BLaER1 treated with 17β-estradiol and CSF1 and Interleukin-3, amounts not matched to agents 10 nM and 100 nM (cell line): ENCODE results near the gene PHF14.

Experiments
- H3K27ac ChIP-seq, 11 experiments: shearing (Covaris generic); formaldehyde crosslinking; 2 replicates each; pipeline ENCODE4 v1.8.1; 2022
- H3K27me3 ChIP-seq, 11 experiments: shearing (Covaris generic); formaldehyde crosslinking; 2 replicates each; pipeline ENCODE4 v1.8.1; 2022
- H3K36me3 ChIP-seq, 11 experiments: shearing (Covaris generic); formaldehyde crosslinking; 2 replicates each; pipeline ENCODE4 v1.8.1; 2022
- H3K4me1 ChIP-seq, 10 experiments: shearing (Covaris generic); formaldehyde crosslinking; 2 replicates each; pipeline ENCODE4 v1.8.1; 2022
- H3K4me2 ChIP-seq, 11 experiments: shearing (Covaris generic); formaldehyde crosslinking; 2 replicates each; pipeline ENCODE4 v1.8.1; 2022
- H3K4me3 ChIP-seq, 10 experiments: shearing (Covaris generic); formaldehyde crosslinking; 2 replicates each; pipeline ENCODE4 v1.8.1; 2022
- H3K9ac ChIP-seq, 11 experiments: shearing (Covaris generic); formaldehyde crosslinking; 2 replicates each; pipeline ENCODE4 v1.8.1; 2022
- H3K9me3 ChIP-seq, 11 experiments: shearing (Covaris generic); formaldehyde crosslinking; replicated peaks in 1 of 11; 2 replicates each; pipeline ENCODE4 v1.8.1; 2022
- H4K20me1 ChIP-seq, 11 experiments: shearing (Covaris generic); formaldehyde crosslinking; 2 replicates each; pipeline ENCODE4 v1.8.1; 2022
- Cebpa-rat ChIP-seq, 11 experiments: shearing (Covaris generic); IDR thresholded peaks; 2 replicates each; pipeline ENCODE4 v1.8.1; 2022

The PHF14 gene

DNA sequence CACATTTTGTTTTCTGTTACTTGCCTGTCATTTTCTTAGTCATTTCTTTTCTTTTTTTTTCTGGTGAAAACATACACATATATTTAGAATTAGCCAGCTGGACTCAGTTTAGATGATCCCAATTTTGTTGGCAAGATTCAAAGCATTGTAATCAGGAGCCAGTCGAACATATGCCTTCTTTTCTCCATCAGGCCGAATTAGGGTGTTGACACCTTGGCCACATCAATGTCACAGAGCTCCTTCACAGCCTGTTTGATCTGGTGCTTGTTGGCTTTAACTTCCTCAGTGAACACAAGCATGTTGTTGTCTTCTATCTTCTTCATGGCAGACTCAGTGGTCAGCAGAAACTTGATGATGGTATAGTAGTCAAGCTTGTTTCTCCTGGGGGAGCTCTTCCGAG lies 32.6 kb downstream of the PHF14 start:
- H3K27ac ChIP-seq = no peak overlapping the region
- H3K9me3 ChIP-seq = peaks cover 0 to 7% (median 0%) of the 10 kb centered on the region in 11 experiments; a peak in 3 of 22 replicates
- peaks cover 0 to 96% (median 26%) of the 10 kb centered on the region in 11 experiments; a peak in 13 of 22 replicates for H4K20me1 ChIP-seq
- no peaks in the 10 kb centered on the region for H3K4me1 ChIP-seq
- H3K36me3 ChIP-seq = peaks cover 20 to 94% (median 71%) of the 10 kb centered on the region in 11 experiments
- H3K27me3 ChIP-seq = no peaks in the 10 kb centered on the region
- no peak overlapping the region for H3K4me3 ChIP-seq
- H3K9ac ChIP-seq = no peak overlapping the region
- no peak overlapping the region for H3K4me2 ChIP-seq
- no peak for TF ChIP-seq Cebpa-rat (IDR thresholded peaks at IDR 0.05)

DNA sequence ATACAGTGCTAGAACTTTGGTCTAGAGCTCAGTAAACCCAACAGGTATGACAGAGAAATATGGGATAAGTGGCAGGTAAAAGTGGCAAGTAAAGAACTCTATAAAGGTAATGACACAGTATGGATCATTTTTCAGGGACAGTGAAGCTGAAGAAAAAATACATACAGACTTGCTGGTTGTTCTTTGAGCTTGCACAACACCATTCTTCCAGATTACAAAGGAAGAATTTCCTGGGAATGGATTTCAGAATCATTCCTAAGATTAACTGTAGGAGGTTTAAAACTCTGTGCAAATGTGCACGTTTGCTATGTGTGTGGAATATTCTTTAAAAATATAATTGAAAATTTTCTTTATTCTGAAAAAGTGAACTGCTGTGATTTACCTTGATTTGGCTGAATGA lies 36.0 kb downstream of the PHF14 start:
- no peak for TF ChIP-seq Cebpa-rat (IDR thresholded peaks at IDR 0.05)
- no peaks in the 10 kb centered on the region for H3K27me3 ChIP-seq
- H3K27ac ChIP-seq = no peak overlapping the region
- no peak overlapping the region for H3K4me3 ChIP-seq
- H3K9me3 ChIP-seq = peaks cover 0 to 5% (median 4%) of the 10 kb centered on the region in 11 experiments; a peak in 4 of 22 replicates
- H3K9ac ChIP-seq = no peak overlapping the region
- peaks cover 24 to 93% (median 59%) of the 10 kb centered on the region in 11 experiments for H3K36me3 ChIP-seq
- no peak overlapping the region for H3K4me2 ChIP-seq
- no peaks in the 10 kb centered on the region for H3K4me1 ChIP-seq
- peaks cover 0 to 95% (median 30%) of the 10 kb centered on the region in 11 experiments; a peak in 14 of 22 replicates for H4K20me1 ChIP-seq

GRCh38 chr7:11021468-11021867 lies 47.8 kb downstream of the PHF14 start:
- Histone ChIP-seq H3K4me1 (peaks cover 0 to 21% (median 13%) of the 10 kb centered on the region in 10 experiments; a peak in 12 of 20 replicates), H3K4me2 (peak overlapping the region in 5 of 11 experiments; percentile 25 to 53 (median 32); a peak in 7 of 22 replicates), H3K9ac (no peak overlapping the region; a peak in 1 of 22 replicates), H3K9me3 (peaks cover 0 to 40% (median 34%) of the 10 kb centered on the region in 11 experiments; a peak in 17 of 22 replicates), H3K4me3 (no peak overlapping the region), H4K20me1 (peaks cover 0 to 29% (median 6%) of the 10 kb centered on the region in 11 experiments; a peak in 10 of 22 replicates), H3K36me3 (peaks cover 68 to 99% (median 79%) of the 10 kb centered on the region in 11 experiments), H3K27ac (peak overlapping the region in 3 of 11 experiments; percentile 19 to 57 (median 21); a peak in 4 of 22 replicates), H3K27me3 (no peaks in the 10 kb centered on the region)
- no peak for TF ChIP-seq Cebpa-rat (IDR thresholded peaks at IDR 0.05)

- Histone ChIP-seq H3K4me2 (no peak overlapping the region), H4K20me1 (peaks cover 0 to 3% (median 0%) of the 10 kb centered on the region in 11 experiments; a peak in 3 of 22 replicates), H3K9me3 (peaks cover 0 to 23% (median 20%) of the 10 kb centered on the region in 11 experiments; a peak in 16 of 22 replicates), H3K4me3 (no peak overlapping the region), H3K36me3 (peaks cover 54 to 89% (median 69%) of the 10 kb centered on the region in 11 experiments), H3K27me3 (no peaks in the 10 kb centered on the region), H3K27ac (no peak overlapping the region), H3K4me1 (peaks cover 0 to 2% (median 0%) of the 10 kb centered on the region in 10 experiments; a peak in 4 of 20 replicates), H3K9ac (no peak overlapping the region)
- no peak for TF ChIP-seq Cebpa-rat (IDR thresholded peaks at IDR 0.05)
Observed at GRCh38 chr7:11026452-11027359, 53.0 kb downstream of the PHF14 start.

DNA sequence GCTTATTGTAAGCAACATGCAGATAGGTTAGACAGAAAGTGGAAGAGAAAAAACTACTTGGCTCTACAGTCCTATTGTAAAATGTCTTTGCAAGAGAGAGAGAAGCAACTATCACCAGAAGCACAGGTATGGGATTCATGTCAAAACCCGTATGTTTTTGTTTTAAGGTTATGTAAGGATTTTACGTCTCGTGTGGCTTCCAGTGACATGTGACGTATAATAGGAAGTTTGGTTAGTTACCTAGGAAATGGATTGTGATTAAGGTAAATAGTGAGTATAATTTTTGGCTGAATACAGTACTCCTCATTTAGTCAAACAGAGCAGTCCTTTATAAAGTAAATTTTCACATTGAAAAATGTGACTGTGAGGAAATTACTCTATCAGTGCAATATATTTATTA lies 62.0 kb downstream of the PHF14 start:
- TF ChIP-seq Cebpa-rat (IDR thresholded peaks at IDR 0.05) = no peak
- no peak overlapping the region for H3K27ac ChIP-seq
- H3K27me3 ChIP-seq = no peaks in the 10 kb centered on the region
- H3K36me3 ChIP-seq = peaks cover 60 to 98% (median 83%) of the 10 kb centered on the region in 11 experiments
- no peaks in the 10 kb centered on the region for H3K9me3 ChIP-seq
- H3K4me1 ChIP-seq = no peaks in the 10 kb centered on the region
- H3K4me2 ChIP-seq = no peak overlapping the region
- H3K9ac ChIP-seq = no peak overlapping the region
- no peak overlapping the region for H3K4me3 ChIP-seq
- H4K20me1 ChIP-seq = peaks cover 0 to 8% (median 0%) of the 10 kb centered on the region in 11 experiments; a peak in 3 of 22 replicates

GRCh38 chr7:11039974-11040373 lies 66.3 kb downstream of the PHF14 start:
- Histone ChIP-seq H3K9me3 (no peaks in the 10 kb centered on the region), H3K4me2 (no peak overlapping the region), H3K27me3 (no peaks in the 10 kb centered on the region), H3K36me3 (peaks cover 50 to 99% (median 85%) of the 10 kb centered on the region in 11 experiments), H3K9ac (no peak overlapping the region), H3K4me1 (no peaks in the 10 kb centered on the region), H3K4me3 (no peak overlapping the region), H3K27ac (no peak overlapping the region), H4K20me1 (peaks cover 0 to 2% (median 0%) of the 10 kb centered on the region in 11 experiments; a peak in 1 of 22 replicates)
- no peak for TF ChIP-seq Cebpa-rat (IDR thresholded peaks at IDR 0.05)

DNA sequence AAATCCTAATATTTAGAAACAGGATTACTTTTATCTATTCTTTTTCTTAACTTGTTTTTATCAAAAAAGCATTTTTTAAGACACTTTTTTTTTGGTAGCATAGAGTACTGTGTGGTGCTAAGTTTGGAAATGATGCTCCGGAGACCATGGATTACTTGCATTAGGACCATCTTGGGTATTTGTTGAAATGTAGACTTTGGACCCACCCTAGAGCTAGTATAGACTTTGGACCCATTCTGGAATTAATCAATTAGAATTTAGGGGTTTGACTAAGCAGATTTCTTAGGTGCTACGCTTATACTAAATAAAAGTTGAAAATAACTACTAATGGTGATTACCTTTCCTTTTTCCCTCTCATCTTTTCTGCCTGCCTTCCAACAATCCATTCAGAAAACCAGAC lies 80.4 kb downstream of the PHF14 start:
- no peak overlapping the region for H3K27ac ChIP-seq
- no peaks in the 10 kb centered on the region for H3K27me3 ChIP-seq
- H3K9ac ChIP-seq = no peak overlapping the region
- peaks cover 51 to 87% (median 69%) of the 10 kb centered on the region in 11 experiments for H3K36me3 ChIP-seq
- H4K20me1 ChIP-seq = peaks cover 0 to 3% (median 0%) of the 10 kb centered on the region in 11 experiments; a peak in 2 of 22 replicates
- TF ChIP-seq Cebpa-rat (IDR thresholded peaks at IDR 0.05) = no peak
- no peak overlapping the region for H3K4me2 ChIP-seq
- H3K9me3 ChIP-seq = no peaks in the 10 kb centered on the region
- no peak overlapping the region for H3K4me3 ChIP-seq
- no peaks in the 10 kb centered on the region for H3K4me1 ChIP-seq

GRCh38 chr7:11060893-11061292 lies 87.2 kb downstream of the PHF14 start:
- no peak overlapping the region for H3K4me3 ChIP-seq
- 0 out of 22 replicates have a peak, but pooled peaks cover 0 to 3% (median 0%) of the 10 kb centered on the region in 11 experiments for H3K9me3 ChIP-seq
- no peaks in the 10 kb centered on the region for H3K27me3 ChIP-seq
- H3K9ac ChIP-seq = no peak overlapping the region
- TF ChIP-seq Cebpa-rat (IDR thresholded peaks at IDR 0.05) = no peak
- H3K4me2 ChIP-seq = peak overlapping the region in 5 of 11 experiments; percentile 19 to 43 (median 33); a peak in 6 of 22 replicates
- peaks cover 0 to 21% (median 0%) of the 10 kb centered on the region in 11 experiments; a peak in 3 of 22 replicates for H4K20me1 ChIP-seq
- no peak overlapping the region for H3K27ac ChIP-seq
- peaks cover 5 to 38% (median 19%) of the 10 kb centered on the region in 10 experiments; a peak in 18 of 20 replicates for H3K4me1 ChIP-seq
- peaks cover 26 to 78% (median 48%) of the 10 kb centered on the region in 11 experiments; a peak in 21 of 22 replicates for H3K36me3 ChIP-seq

- Histone ChIP-seq H3K4me2 (peak overlapping the region in 5 of 11 experiments; percentile 54 to 72 (median 58); a peak in 10 of 22 replicates), H4K20me1 (peaks cover 0 to 21% (median 0%) of the 10 kb centered on the region in 11 experiments; a peak in 3 of 22 replicates), H3K36me3 (peaks cover 38 to 80% (median 50%) of the 10 kb centered on the region in 11 experiments), H3K9me3 (peaks cover 0 to 10% (median 0%) of the 10 kb centered on the region in 11 experiments; a peak in 2 of 22 replicates), H3K27ac (peak overlapping the region in 5 of 11 experiments; percentile 13 to 42 (median 35); a peak in 4 of 22 replicates), H3K9ac (no peak overlapping the region), H3K4me3 (no peak overlapping the region), H3K4me1 (peaks cover 5 to 38% (median 19%) of the 10 kb centered on the region in 10 experiments; a peak in 18 of 20 replicates), H3K27me3 (no peaks in the 10 kb centered on the region)
- no peak for TF ChIP-seq Cebpa-rat (IDR thresholded peaks at IDR 0.05)
Observed at GRCh38 chr7:11062110-11062509, 88.4 kb downstream of the PHF14 start.
